HepG2 (cell line): ENCODE measurements around the gene LZTR1. TPM values are rescaled to one million over a fixed set of nuclear protein-coding genes. Genes with fewer than 3 reads are reported as not detected.

Experiments
- CREBL2 ChIP-seq: sonication (generic); formaldehyde crosslinking; IDR thresholded peaks from 2 replicates; pipeline ENCODE4 v1.8.1; 2023; ENCODE audit warnings: missing genetic modification reagents, mild to moderate bottlenecking, borderline replicate concordance
- PAF1 ChIP-seq: IDR thresholded peaks from 2 replicates; pipeline ENCODE4 v1.6.1; 2016; ENCODE audit warnings: missing genetic modification reagents, missing compliant biosample characterization
- SP4 ChIP-seq: sonication (generic); formaldehyde crosslinking; IDR thresholded peaks from 2 replicates; pipeline ENCODE4 v1.8.1; 2023; ENCODE audit warnings: mild to moderate bottlenecking, missing genetic modification reagents
- TBL1XR1 ChIP-seq: fragments of 150-350 bp; IDR thresholded peaks from 2 replicates; pipeline ENCODE4 v1.6.1; 2014; ENCODE audit warnings: borderline replicate concordance, low read length; ENCODE audit not compliant: partially characterized antibody
- ZNF121 ChIP-seq: sonication (generic); formaldehyde crosslinking; IDR thresholded peaks from 2 replicates; pipeline ENCODE4 v1.5.0; 2020; ENCODE audit warnings: mild to moderate bottlenecking, missing genetic modification reagents
- ZNF331 ChIP-seq: sonication (generic); formaldehyde crosslinking; IDR thresholded peaks from 2 replicates; pipeline ENCODE4 v1.4.0; 2020; ENCODE audit warnings: missing genetic modification reagents
- ZNF431 ChIP-seq: sonication (generic); formaldehyde crosslinking; IDR thresholded peaks from 2 replicates; pipeline ENCODE4 v1.9.0; 2022; ENCODE audit warnings: missing genetic modification reagents, low read depth, mild to moderate bottlenecking, borderline replicate concordance
- ZNF546 ChIP-seq: sonication (generic); formaldehyde crosslinking; conservative IDR thresholded peaks from 2 replicates; pipeline ENCODE4 v1.8.1; 2023; ENCODE audit warnings: mild to moderate bottlenecking, missing genetic modification reagents
- ZSCAN22 ChIP-seq: sonication (generic); formaldehyde crosslinking; IDR thresholded peaks from 2 replicates; pipeline ENCODE4 v1.4.0; 2020; ENCODE audit warnings: mild to moderate bottlenecking, missing genetic modification reagents
- polyA plus RNA-seq, 8 experiments: library from polyadenylated mRNA; depleted of rRNA in 3 of 8; stranded (reverse) in 7 of 8; unstranded in 1 of 8; fragments of >200 nt; fragmentation: Illumina TruSeq in 4 of 8; extraction: Trizol in 4 of 8; gene quantifications; 2 replicates each; pipeline versions ENCODE4 v1.2.1 to v1.2.3, GENCODE V29; 2011 to 2016; ENCODE audit warnings: low read depth in 4 of 8, missing spikeins in 1 of 8, mixed read lengths in 1 of 8; ENCODE audit not compliant: insufficient read depth in 1 of 8
- total RNA-seq, 5 experiments: library from RNA; depleted of rRNA; stranded (reverse); fragments of >200 nt; fragmentation: Illumina TruSeq; extraction: Trizol; gene quantifications; 2 replicates each; pipeline ENCODE4 v1.2.3, GENCODE V29; 2016; ENCODE audit warnings: low read depth in 1 of 5
- TF ChIP-seq, protein P1 (sequence below): sonication (generic); formaldehyde crosslinking; IDR thresholded peaks from 2 replicates; pipeline ENCODE4 v1.8.0; 2022; ENCODE audit warnings: mild to moderate bottlenecking, missing genetic modification reagents, borderline replicate concordance
- TF ChIP-seq, protein P2 (sequence below): sonication (generic); formaldehyde crosslinking; IDR thresholded peaks from 2 replicates; pipeline ENCODE4 v1.5.0; 2020; ENCODE audit warnings: mild to moderate bottlenecking, low read depth, missing genetic modification reagents, borderline replicate concordance
- TF ChIP-seq, protein P3 (sequence below): sonication (generic); formaldehyde crosslinking; IDR thresholded peaks from 2 replicates; pipeline ENCODE4 v1.4.0; 2020; ENCODE audit warnings: missing genetic modification reagents

LZTR1 gene
- total and polyA plus RNA-seq, 2 of the 13 experiments (the other 11 are each of a cell fraction or from before 2014, with no cell fraction given), result 21.8 to 22.4 TPM

GRCh38 chr22:20946080-20946986, 35.8 kb upstream of the LZTR1 start (continued):
- TF ChIP-seq ZNF431 (CRISPR knock-in tag) (no peak), ZSCAN22 (CRISPR knock-in tag) (no peak), CREBL2 (CRISPR knock-in tag) (no peak), ZNF121 (CRISPR knock-in tag) (no peak), SP4 (no peak), ZNF331 (no peak), PAF1 (CRISPR knock-in tag) (no peak), ZNF546 (no peak), TBL1XR1 (no peak)
- TF ChIP-seq, protein P1, sequence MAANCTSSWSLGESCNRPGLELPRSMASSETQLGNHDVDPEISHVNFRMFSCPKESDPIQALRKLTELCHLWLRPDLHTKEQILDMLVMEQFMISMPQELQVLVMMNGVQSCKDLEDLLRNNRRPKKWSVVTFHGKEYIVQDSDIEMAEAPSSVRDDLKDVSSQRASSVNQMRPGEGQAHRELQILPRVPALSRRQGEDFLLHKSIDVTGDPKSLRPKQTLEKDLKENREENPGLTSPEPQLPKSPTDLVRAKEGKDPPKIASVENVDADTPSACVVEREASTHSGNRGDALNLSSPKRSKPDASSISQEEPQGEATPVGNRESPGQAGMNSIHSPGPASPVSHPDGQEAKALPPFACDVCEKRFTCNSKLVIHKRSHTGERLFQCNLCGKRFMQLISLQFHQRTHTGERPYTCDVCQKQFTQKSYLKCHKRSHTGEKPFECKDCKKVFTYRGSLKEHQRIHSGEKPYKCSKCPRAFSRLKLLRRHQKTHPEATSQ (CRISPR knock-in tag), result no peak
- TF ChIP-seq, protein P2, sequence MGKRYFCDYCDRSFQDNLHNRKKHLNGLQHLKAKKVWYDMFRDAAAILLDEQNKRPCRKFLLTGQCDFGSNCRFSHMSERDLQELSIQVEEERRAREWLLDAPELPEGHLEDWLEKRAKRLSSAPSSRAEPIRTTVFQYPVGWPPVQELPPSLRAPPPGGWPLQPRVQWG (CRISPR knock-in tag), result no peak
- TF ChIP-seq, protein P3, sequence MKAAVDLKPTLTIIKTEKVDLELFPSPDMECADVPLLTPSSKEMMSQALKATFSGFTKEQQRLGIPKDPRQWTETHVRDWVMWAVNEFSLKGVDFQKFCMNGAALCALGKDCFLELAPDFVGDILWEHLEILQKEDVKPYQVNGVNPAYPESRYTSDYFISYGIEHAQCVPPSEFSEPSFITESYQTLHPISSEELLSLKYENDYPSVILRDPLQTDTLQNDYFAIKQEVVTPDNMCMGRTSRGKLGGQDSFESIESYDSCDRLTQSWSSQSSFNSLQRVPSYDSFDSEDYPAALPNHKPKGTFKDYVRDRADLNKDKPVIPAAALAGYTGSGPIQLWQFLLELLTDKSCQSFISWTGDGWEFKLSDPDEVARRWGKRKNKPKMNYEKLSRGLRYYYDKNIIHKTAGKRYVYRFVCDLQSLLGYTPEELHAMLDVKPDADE (CRISPR knock-in tag), result no peak
